NCI-H2107 (cell line): ENCODE data around the gene SORCS1.
"Not testable (repeated sequence)": the region's sequence is repeated elsewhere in the genome, so short reads cannot be mapped to it uniquely, and the experiment has no call there.

ENCODE experiments used
- DNase-seq: peaks from one replicate; lab custom pipeline; 2025; lab: John Stamatoyannopoulos, UW

SORCS1 gene

GRCh38 chr10:106947643-106948042, 216.9 kb downstream of the SORCS1 start:
- no peak for DNase-seq

- no peak for DNase-seq
Measured at GRCh38 chr10:106942035-106942662, 222.4 kb downstream of the SORCS1 start.

GRCh38 chr10:106941297-106942034, 223.0 kb downstream of the SORCS1 start:
- no peak for DNase-seq

GRCh38 chr10:106938513-106938912, 226.0 kb downstream of the SORCS1 start:
- no peak for DNase-seq

GRCh38 chr10:106935978-106936451, 228.5 kb downstream of the SORCS1 start:
- DNase-seq: no peak

- DNase-seq: no peak
Measured at GRCh38 chr10:106931853-106932249, 232.7 kb downstream of the SORCS1 start.

- no peak for DNase-seq
Measured at GRCh38 chr10:106931159-106931852, 233.2 kb downstream of the SORCS1 start.

- DNase-seq: no peak
Measured at GRCh38 chr10:106930751-106931150, 233.8 kb downstream of the SORCS1 start.

GRCh38 chr10:106929291-106929895, 235.1 kb downstream of the SORCS1 start:
- DNase-seq: no peak

- not testable (repeated sequence) for DNase-seq
Measured at GRCh38 chr10:106928151-106928550, 236.4 kb downstream of the SORCS1 start.

- DNase-seq: no peak
Measured at GRCh38 chr10:106925191-106925590, 239.3 kb downstream of the SORCS1 start.

GRCh38 chr10:106920538-106920937, 244.0 kb downstream of the SORCS1 start:
- DNase-seq: no peak

GRCh38 chr10:106919871-106920282, 244.6 kb downstream of the SORCS1 start:
- DNase-seq: no peak

- DNase-seq: no peak
Measured at GRCh38 chr10:106917452-106918055, 247.0 kb downstream of the SORCS1 start.

GRCh38 chr10:106914016-106914415, 250.5 kb downstream of the SORCS1 start:
- no peak for DNase-seq

- DNase-seq: no peak
Measured at GRCh38 chr10:106913348-106913747, 251.2 kb downstream of the SORCS1 start.

- no peak for DNase-seq
Measured at GRCh38 chr10:106911096-106911495, 253.4 kb downstream of the SORCS1 start.

GRCh38 chr10:106910666-106911065, 253.8 kb downstream of the SORCS1 start:
- DNase-seq: no peak

- DNase-seq: no peak
Measured at GRCh38 chr10:106908225-106908624, 256.3 kb downstream of the SORCS1 start.

- DNase-seq: no peak
Measured at GRCh38 chr10:106904209-106904608, 260.3 kb downstream of the SORCS1 start.

- no peak for DNase-seq
Measured at GRCh38 chr10:106903180-106903579, 261.3 kb downstream of the SORCS1 start.

GRCh38 chr10:106900016-106900652, 264.4 kb downstream of the SORCS1 start:
- no peak for DNase-seq
